Left ventricle myocardium inferior (tissue), 1 donor: ENCODE results near the gene ZNF107. TPM values are rescaled to one million over a fixed set of nuclear protein-coding genes. Genes with fewer than 3 reads are reported as not detected.

Experiments
- DNase-seq: peaks from one replicate; pipeline ENCODE4 v3.0.0-alpha.2; 2020
- H3K27ac ChIP-seq: fragments of 200-600 bp; replicated peaks from 2 replicates; pipeline ENCODE4 v1.8.0; 2021
- H3K27me3 ChIP-seq: fragments of 200-600 bp; 2 replicates; pipeline ENCODE4 v1.8.0; 2021; ENCODE audit warnings: low read depth
- H3K36me3 ChIP-seq: fragments of 200-600 bp; 2 replicates; pipeline ENCODE4 v1.8.0; 2021
- H3K4me1 ChIP-seq: fragments of 200-600 bp; 2 replicates; pipeline ENCODE4 v1.8.0; 2021
- H3K4me3 ChIP-seq: fragments of 200-600 bp; 2 replicates; pipeline ENCODE4 v1.8.0; 2021; ENCODE audit warnings: mild to moderate bottlenecking, moderate library complexity
- H3K9me3 ChIP-seq: fragments of 200-600 bp; replicated peaks from 2 replicates; pipeline ENCODE4 v1.8.0; 2021
- intact Hi-C: fragments of 100-400 bp; cut with micrococcal nuclease; formaldehyde crosslinking; loops from one replicate; pipeline ENCODE4 v1.11.0; 2022
- total RNA-seq: library from RNA; stranded (reverse); fragmentation: NEBNext Ultra II Directional; extraction: Animal tissue kit (Norgen Biotek cat#: 25700); gene quantifications from one replicate; pipeline ENCODE4 v1.2.1, GENCODE V29; 2021
- TF ChIP-seq, protein P1 (sequence below): fragments of 200-600 bp; IDR thresholded peaks from 2 replicates; pipeline ENCODE4 v1.8.0; 2021; ENCODE audit warnings: antibody characterized with exemption, mild to moderate bottlenecking, borderline replicate concordance
- donor health status: DM: no; HTN: yes; CAD: no; lungs with severe emphysema.

Gene ZNF107
- total RNA-seq, 1 donor from 2014 or later = 1.4 TPM

DNA sequence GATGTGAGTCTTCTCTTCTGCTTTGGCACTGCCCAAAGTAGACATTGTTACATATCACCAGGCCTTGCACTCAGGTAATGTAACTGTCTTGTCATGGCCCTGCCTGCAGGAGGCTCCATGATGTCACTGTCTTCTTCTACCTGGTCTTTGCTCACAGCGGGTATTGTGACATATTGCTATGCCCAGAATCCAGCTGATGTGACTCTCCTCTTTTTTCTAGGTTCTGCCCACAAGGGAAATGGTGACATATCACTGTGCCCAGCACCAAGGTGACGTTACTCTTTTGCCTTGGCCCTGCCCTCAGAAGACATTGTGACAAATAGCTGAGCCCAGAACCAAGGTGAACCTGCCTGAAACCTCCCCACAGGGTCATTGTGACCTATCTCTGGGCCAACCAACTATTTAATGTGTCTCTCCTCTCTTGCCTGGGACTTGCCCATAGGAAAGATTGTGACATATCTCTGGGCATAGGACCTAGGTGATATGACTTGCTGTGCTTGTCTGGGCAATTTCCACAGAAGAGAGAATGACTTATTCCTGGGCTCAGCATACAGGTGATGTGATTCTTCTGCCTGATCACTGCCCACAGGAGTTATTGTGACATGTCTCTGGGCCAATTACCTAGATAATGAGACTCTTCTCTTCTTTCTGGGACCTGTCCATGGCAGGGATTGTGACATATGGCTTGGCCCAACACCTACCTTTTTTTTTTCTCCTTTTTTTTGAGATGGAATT is 26.5 kb upstream of the ZNF107 start:
- no peak overlapping the region for H3K27ac ChIP-seq
- intact Hi-C loops = no loop called here

DNA sequence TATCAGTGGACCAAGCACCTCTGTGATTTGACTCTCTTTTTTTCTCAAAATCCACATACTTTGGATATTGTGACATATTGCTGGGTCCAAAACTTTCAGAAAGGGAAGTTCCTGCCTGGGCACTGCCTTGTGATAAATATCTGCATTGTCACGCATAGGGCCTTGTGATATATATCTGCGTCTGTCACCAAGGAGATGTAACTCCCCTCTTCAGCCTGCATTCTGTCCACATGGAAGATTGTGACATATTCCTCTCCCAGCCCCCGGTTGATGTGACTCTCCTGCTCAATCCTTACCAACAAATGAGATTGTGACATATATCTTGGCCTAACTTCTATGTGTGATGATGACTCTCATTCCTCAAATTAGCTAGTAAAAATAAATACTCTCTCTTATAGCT is 25.4 kb upstream of the ZNF107 start:
- TF ChIP-seq, protein P1, sequence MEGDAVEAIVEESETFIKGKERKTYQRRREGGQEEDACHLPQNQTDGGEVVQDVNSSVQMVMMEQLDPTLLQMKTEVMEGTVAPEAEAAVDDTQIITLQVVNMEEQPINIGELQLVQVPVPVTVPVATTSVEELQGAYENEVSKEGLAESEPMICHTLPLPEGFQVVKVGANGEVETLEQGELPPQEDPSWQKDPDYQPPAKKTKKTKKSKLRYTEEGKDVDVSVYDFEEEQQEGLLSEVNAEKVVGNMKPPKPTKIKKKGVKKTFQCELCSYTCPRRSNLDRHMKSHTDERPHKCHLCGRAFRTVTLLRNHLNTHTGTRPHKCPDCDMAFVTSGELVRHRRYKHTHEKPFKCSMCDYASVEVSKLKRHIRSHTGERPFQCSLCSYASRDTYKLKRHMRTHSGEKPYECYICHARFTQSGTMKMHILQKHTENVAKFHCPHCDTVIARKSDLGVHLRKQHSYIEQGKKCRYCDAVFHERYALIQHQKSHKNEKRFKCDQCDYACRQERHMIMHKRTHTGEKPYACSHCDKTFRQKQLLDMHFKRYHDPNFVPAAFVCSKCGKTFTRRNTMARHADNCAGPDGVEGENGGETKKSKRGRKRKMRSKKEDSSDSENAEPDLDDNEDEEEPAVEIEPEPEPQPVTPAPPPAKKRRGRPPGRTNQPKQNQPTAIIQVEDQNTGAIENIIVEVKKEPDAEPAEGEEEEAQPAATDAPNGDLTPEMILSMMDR = no peak
- Histone ChIP-seq H3K27ac (no peak overlapping the region), H3K27me3 (no peaks in the 10 kb centered on the region), H3K4me3 (no peak overlapping the region), H3K36me3 (no peaks in the 10 kb centered on the region), H3K4me1 (no peaks in the 10 kb centered on the region), H3K9me3 (no peaks in the 10 kb centered on the region)
- intact Hi-C loops = no loop called here
- no peak for DNase-seq

More for the DNA sequence above, 26.5 kb upstream of the ZNF107 start:
- Histone ChIP-seq H3K9me3 (no peaks in the 10 kb centered on the region), H3K36me3 (no peaks in the 10 kb centered on the region), H3K4me1 (no peaks in the 10 kb centered on the region), H3K27me3 (no peaks in the 10 kb centered on the region), H3K4me3 (no peak overlapping the region)
- TF ChIP-seq, protein P1 = no peak
- DNase-seq = no peak

DNA sequence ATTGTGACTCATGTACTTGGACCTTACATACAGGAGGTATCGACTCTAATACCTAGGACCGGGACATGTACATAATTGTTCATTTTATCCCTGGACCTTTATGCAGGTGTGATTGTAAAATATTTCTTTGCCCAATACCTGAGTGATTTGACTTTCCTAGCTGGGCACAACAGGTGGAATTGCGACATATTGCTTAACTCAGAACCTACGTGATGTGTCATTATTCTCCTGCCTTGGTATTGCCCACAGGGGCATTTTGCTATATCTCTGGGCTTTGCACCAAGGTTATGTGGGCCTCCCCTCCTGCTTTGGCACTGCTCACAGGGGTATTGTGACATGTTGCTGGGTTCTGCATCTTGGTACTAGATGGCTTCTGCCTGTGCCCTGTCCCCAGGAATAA is 23.9 kb upstream of the ZNF107 start:
- H3K36me3 ChIP-seq = no peaks in the 10 kb centered on the region
- intact Hi-C loops = no loop called here
- H3K9me3 ChIP-seq = no peaks in the 10 kb centered on the region
- H3K27ac ChIP-seq = no peak overlapping the region
- no peaks in the 10 kb centered on the region for H3K27me3 ChIP-seq
- TF ChIP-seq, protein P1 = no peak
- no peak for DNase-seq
- no peaks in the 10 kb centered on the region for H3K4me1 ChIP-seq
- no peak overlapping the region for H3K4me3 ChIP-seq

DNA sequence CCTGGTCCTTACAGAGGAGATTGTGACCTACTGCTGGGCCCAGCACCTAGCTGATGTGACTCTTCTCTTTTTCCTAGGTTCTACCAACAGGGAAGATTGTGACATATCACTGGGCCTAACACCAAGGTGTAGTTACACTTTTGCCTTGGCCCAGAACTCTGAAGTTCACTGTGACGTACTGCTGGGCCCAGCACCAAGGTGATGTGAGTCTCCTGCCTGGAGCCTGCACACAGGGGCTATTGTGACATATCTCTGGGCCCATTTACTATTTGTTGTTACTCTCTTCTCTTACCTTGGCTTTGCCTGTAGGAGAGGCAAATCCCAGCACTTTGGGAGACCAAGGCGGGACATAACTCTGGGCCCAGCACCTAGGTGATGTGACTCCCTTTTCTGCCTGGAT is 23.1 kb upstream of the ZNF107 start:
- no peaks in the 10 kb centered on the region for H3K36me3 ChIP-seq
- intact Hi-C loops = no loop called here
- no peak overlapping the region for H3K4me3 ChIP-seq
- H3K27me3 ChIP-seq = no peaks in the 10 kb centered on the region
- no peaks in the 10 kb centered on the region for H3K9me3 ChIP-seq
- TF ChIP-seq, protein P1 = no peak
- no peaks in the 10 kb centered on the region for H3K4me1 ChIP-seq
- no peak overlapping the region for H3K27ac ChIP-seq
- DNase-seq = no peak

DNA sequence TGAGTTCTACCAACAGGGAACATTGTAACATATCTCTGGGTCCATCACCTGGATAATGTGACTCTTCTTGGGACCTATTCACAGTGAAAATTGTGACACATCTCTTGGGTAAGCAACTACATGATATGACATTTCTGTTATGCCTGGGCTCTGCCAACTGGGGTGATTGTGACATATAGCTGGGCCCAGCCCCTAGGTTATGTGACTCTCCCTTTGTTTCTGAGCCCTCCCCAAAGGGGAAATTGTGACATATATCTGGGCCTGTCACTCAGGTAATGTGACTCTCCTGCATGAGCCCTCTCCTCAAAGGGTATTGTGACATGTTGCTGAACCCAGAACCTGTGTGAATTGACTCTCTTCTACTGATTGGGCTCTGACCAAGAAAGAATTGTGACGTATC is 22.4 kb upstream of the ZNF107 start:
- TF ChIP-seq, protein P1 = no peak
- Histone ChIP-seq H3K4me3 (no peak overlapping the region), H3K27me3 (no peaks in the 10 kb centered on the region), H3K36me3 (no peaks in the 10 kb centered on the region), H3K9me3 (no peaks in the 10 kb centered on the region), H3K4me1 (no peaks in the 10 kb centered on the region), H3K27ac (no peak overlapping the region)
- no peak for DNase-seq
- intact Hi-C loops = no loop called here
